Ecto neural progenitor cell (in vitro differentiated cells): ENCODE measurements around the gene TNFAIP1.
"Not testable (repeated sequence)": the region's sequence is repeated elsewhere in the genome, so short reads cannot be mapped to it uniquely, and the experiment has no call there.

ENCODE experiments used
- DNase-seq: peaks from one replicate; pipeline ENCODE4 v3.0.0-alpha.2; 2018; ENCODE audit warnings: low spot score

Gene TNFAIP1

DNA sequence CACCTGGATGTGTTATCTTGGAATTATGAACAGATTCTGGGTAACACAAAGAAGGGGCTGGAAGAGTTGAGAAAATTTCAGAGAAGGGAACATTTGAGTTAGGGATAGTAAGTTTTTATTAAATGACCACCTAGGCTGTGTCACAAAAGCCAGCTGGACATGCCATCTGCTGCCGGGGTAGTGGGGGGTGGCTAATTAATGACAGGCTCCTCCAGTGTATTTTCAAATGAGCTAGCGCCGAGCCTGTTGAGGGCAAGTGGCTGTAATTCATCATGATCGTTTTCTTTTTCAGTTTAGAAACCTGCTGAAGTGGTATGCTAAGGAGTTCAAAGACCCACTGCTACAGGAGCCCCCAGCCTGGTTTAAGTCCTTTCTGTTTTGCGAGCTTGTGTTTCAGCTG lies 10.3 kb upstream of the TNFAIP1 start:
- peak; percentile 36 for DNase-seq

DNA sequence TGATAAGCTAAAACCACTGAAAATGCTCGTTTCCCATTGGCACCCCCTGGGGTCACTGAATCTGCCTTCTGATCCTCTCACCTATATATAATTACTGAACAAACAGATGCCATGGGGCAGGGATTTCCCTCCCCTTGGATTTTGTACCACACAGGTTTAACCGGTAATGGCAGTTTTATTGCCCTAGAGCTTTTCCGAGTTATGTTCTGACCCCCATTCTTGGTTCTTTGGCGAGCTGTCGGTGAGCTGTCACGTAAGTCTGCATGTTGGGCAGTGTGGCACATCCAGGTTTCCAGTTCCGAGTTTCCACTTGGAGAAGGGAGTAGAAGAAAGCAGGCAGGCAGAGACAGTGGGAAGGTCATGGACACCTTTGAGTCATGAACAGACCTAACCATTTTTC lies 9.4 kb upstream of the TNFAIP1 start:
- DNase-seq, result peak; percentile 16

DNA sequence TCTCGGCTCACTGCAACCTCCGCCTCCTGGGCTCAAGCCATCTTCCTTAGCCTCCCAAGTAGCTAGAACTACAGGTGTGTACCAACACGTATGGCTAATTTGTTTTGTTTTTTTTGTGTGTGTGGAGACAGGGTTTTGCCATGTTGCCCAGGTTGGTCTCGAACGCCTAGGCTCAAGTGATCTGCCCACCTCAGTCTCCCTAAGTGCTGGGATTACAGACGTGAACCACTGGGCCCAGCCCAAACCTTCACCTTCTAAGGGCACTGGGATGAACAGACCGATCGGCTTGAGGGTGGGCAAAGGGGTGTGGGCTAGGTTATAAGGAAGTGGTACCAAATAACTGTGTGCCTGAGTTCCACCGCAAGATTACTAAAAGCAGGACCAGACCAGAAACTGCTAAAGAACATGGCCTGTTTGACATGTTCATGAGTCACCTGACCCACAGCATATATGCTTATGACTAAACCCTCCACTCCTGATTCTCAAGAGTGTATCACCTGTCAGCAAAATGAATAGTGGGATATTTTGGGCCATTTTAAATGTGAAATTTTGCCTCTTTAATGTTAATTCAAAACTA lies 8.4 kb upstream of the TNFAIP1 start:
- DNase-seq, result peak; percentile 25

DNA sequence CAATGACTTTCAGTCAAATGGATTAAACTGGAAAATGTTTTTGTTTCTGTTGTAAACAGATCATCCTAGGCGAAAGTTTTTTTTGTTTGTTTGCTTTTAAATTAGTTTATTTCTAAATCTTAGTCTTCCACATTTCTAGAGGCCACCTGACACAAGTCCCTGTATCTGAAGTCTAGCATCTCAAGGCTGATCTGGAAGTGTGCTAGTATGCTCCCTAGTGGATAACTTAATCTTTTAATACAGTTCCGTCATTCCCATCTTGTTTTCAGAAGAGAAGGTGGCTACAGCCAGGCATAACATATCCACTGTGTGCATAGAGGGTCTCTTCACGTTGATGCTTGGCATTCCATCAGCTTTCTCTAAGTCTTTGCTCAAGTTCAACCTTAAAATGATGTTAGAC lies 7.9 kb upstream of the TNFAIP1 start:
- DNase-seq, result peak; percentile 25

DNA sequence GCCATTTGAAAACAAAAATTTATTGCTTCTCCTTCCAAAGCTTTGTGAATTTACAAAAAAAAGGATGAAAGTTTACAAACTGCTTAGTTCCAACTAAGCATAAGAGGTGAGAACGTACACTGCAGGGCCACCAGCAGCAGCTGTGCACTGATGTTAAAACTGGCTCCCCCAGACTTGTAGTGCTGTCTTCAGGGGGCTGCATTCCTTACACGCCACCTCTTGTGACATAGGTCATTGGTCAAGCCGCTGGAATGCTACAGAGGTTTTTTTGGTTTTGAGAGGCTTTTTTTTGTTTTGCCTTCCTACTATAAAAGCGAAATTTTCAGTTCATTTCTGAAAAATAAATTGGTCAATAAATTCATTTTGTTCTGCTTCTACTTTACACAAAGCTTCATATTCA lies 7.2 kb upstream of the TNFAIP1 start:
- no peak for DNase-seq

DNA sequence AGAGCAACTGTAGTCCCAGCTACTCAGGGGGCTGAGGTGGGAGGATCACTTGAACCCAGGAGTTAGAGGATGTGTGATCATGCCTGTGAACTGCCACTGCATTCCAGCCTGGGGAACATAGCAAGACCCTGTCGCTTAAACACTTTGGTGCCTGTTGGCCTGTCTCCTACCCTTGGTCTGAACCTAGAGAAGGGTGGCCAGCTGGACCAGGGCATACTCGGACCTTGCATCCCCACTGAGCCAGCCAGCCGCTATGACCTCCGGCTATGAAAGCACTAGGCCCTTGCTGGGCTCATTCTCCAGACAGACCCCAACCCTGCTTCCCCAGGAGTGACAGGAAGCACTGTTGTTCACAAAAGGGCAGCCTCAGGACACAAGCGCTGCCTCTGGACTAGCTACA lies 4.9 kb upstream of the TNFAIP1 start:
- no peak for DNase-seq

DNA sequence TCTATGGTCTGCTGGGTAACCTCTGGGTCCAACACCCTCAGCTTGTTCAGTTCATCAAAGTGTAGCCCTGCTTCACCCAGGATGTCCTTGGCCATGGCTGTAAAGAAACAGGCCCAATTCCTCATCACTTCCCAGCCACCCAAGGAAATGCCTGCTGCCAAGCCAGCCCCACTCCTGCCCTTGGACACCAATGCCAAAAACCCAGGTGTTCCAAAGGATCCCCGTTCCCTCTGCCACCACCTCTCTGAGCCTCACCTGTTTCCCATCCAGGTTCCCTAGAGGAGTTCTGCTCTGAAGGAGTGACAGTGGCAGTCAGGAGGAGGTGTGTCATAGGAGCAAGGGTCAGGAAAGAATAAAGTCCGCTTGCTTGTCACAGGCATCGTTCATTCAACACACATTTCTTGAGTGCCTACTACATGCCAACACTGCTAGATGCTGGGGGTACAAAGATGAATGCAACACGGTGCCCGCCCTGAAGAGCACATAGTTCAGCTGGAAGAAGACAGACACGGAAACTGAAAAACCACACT lies 3.6 kb upstream of the TNFAIP1 start:
- no peak for DNase-seq

DNA sequence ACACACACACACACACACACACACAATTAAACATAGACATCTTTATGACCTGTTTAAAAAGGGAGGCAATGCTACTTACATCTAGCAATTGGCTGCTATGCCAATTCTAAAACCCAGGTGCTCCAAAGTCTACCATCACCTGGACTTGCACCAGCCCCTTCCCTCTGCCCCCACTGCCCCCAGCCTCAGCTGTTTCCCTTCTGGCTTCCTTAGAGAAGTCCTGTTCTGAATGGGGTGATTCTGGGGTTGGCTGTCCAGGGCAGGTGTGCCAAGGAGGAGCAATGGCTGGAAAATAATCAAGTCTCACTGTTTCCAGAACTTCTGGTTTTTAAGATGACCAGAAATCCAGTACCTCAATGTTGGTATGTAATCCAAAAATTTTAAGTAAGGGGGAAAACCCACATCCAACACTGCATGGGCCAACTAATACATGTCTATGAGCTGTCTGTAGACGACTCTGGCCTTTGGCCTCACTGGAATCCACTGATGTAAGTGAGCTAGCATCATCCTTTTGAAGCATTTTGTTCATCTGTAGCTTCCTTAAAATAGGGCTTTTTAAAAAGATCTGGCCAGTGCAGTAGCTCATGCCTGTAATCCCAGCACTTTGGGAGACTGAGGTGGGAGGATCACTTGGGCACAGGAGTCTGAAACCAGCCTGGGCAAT lies 2.3 kb upstream of the TNFAIP1 start:
- no peak for DNase-seq

DNA sequence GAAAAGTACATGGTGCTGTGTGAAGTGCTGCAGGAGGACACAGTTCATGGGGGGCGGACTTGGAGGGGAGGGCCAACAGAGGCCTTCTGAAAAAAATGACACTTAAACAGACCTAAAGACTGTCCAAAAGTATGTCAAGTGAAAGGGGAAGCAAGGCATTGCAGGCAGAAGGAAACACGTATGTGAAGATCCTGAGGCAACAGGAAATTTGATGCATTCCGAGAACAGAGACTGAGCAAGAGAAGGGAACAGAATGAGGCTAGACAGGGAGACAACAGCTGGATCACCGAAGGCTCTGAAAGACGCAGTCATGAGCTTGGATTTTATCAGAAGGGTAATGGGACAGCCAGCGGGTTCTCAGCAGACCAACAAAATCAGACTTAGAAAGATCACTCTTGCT lies 1.4 kb upstream of the TNFAIP1 start:
- DNase-seq, result no peak

DNA sequence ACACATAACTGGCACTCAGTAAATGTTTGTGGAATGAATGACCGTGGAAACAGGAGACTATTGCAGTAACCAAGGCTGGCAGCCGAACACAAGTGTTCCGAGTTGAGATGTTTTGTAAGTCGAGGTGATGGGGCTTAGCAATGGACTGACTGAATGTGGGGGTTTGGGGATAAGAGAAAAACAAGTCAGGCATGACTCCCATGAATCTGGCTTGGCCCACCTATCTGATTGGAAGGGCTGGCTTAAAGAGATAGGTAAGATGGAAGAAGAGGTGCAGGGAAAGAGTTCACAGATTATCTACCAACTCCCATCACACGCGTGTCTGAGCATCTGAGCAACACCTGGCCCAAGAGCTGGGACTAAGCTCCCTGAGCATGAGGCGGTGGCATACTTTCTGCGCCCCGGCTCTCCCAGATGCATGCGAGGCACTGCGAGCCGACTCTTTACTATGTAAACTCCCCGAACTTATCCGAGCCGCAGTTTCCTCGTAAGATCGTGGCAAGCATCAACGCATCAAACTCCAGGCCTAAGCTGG lies 828 bp upstream of the TNFAIP1 start:
- no peak for DNase-seq

DNA sequence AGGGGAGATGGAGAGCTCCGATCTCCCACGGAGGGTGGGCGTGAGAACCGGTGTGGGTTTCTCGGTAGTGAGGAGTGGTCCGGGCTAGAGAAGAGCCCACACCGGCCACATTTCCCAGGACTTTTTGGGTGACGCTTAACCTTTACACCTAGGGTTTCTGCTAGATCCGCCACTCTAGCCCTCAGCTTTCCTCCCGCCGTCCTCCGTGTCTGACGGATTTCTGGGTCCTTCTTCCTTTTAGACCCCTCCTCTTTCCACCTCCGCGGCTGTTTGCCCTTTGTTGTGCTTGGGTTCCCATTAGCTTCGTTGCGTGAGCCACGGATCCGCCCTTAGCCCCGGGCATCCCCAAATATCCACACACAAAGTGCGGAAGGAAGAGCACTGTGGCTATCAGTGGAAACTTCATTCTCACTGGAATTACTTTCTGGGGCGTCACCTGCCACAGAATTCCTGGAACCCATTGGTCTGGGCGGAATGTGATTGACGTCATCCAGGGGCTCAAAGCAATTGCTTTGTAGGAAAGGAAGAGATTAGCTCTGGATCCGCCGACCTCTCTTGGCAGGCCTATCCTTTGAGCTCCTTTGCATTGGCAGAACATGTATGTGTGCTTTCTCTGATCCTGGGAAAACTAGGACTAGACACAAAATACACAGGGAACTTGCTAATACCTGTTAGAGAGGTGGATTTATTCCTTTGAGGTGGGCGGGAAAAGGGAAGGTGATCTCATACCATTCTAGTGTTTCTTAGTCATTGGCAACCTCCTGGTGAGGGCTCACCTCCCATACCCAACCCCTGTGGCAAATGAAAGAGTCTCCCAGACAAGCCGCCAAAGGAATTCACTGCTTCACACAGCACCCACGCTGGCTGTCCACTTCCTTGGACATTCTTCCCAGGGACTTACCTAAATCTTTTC lies 654 bp downstream of the TNFAIP1 start:
- DNase-seq, result peak; percentile 88

DNA sequence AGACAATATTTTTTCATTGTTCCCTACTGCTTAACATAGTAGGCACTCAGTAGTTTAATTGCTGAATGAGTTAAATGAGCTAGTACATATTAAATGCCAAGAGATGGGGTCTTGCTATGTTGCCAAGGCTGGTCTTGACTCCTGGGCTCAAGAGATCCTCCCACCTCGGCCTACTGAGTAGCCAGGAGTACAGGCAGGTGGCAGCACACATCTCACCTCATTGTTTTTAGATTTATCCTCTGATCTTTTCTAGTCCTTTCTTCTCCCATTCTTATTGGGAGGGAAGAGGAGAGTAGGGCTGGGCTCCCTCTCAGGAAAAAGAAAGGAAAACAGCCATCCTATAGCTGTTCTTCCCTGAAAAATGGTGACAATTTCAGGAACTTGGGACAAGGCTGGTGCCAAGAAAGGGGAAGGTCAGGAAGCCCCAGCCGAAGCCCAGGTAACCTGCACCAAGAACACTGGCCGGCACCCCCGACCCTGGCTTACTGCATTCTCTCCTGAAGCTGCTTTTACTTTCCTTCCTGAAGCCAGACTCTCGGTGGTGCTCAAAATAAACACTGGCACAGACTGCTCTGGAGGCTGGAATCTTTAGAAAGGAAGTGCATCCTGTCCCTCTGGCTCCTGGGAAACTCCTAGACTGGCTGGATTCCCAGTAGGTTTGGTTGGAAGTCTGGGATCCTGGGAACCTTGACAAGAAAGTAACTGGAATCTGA lies 2.7 kb downstream of the TNFAIP1 start:
- no peak for DNase-seq

DNA sequence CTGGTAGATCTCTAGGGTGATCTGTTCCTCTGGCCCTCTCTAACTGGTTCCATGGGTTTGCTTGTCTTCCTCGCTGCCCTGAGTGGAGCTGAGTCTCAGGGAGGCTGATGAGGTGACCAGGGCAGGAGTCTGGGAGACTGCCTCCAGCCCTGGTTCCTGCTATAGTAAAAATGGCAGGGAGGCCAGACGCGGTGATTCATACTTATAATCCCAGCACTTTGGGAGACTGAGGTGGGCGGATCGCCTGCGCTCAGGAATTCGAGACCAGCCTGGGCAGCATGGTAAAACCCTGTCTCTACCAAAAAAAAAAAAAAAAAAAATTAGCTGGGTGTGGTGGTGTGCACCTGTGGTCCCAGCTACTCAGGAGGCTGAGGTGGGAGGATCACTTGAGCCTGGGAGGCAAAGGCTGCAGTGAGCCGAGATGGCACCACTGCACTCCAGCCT lies 3.2 kb downstream of the TNFAIP1 start:
- not testable (repeated sequence) for DNase-seq

DNA sequence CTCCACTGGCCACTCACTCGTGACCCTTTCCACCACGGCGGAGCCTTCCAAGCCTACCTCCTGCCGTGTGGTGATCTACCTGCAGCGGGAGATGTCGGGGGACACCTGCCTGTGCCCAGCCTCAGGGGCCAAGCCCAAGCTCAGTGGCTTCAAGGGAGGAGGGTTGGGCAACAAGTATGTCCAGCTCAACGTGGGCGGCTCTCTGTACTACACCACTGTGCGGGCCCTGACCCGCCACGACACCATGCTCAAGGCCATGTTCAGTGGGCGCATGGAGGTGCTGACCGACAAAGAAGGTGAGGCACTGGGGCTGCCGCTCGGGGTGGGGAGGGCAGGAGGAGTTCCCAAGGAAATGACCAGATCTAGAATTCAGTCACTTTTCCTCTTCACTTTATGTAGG lies 3.9 kb downstream of the TNFAIP1 start:
- DNase-seq, result no peak

DNA sequence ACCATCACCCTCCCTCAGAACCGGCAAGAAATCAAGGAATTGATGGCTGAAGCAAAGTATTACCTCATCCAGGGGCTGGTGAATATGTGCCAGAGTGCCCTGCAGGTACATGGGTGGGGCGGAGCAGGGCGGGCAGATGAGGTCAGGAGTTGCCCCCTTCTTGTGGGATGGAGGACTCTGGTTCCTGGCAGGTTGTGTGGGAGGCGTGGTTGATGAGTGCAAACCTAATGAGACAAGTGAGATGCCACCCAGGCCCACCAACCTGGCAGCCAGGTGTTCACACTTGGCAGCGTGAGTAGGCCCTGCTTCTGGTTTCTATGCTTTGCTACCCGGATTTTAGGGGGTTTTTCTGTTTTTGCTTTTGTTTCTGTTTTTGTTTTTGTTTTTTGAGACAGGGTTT lies 4.8 kb downstream of the TNFAIP1 start:
- no peak for DNase-seq

DNA sequence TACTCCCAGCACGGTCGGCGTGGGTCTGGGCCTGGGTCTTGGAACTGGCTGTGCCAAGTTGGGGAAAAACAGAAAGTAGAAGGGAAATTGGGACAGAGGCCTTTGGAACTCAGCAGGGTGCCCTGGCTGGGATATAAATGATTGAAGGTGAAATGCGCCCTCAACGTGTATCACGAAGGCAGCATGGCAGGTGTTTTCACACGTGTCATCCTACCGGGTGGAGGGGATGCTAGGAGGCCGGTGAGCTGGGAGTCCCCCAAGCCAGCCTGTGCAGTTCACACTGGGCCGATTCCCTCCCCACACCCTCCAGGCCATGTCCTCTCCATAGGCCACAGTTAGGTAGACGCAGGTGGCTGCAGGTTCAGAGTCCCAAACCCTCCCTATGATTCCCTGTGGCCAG lies 6.0 kb downstream of the TNFAIP1 start:
- DNase-seq, result no peak

DNA sequence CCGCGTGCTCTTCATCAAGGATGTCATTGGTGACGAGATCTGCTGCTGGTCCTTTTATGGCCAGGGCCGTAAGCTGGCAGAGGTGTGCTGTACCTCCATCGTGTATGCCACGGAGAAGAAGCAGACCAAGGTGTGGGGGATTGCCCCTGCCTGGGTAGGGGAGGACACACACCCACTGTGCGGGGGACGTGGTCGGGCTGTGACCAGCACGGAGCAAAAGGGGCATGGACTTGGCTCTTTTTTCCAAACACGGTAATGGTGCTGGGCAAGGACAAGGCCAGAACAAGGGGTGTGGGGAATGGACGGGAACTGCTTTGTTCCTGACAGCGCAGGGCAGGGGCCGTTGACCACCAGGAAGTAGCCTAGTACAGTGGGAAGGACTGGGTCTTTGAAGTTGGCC lies 6.8 kb downstream of the TNFAIP1 start:
- DNase-seq, result no peak

DNA sequence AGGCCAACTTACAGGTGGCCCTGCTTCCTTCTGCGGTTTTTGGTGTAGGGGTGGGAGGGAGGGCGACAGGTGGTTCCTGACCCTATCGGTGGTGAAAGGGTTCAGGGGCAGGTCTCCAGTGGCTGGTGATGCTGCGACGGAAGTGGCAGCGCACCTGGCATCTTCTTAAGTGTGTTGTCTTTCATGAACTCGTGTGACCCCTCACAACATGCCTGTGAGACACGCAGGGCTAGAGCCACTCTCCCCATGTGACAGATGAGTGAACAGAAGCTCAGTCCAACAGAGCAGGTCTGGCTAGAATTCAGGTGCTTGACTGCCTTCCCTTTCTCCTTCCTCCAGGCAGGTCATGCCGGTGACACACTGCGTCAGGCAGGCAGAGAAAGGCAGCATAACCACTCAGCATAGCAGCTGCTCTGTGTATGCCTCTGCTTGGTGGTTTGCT lies 8.0 kb downstream of the TNFAIP1 start:
- no peak for DNase-seq

DNA sequence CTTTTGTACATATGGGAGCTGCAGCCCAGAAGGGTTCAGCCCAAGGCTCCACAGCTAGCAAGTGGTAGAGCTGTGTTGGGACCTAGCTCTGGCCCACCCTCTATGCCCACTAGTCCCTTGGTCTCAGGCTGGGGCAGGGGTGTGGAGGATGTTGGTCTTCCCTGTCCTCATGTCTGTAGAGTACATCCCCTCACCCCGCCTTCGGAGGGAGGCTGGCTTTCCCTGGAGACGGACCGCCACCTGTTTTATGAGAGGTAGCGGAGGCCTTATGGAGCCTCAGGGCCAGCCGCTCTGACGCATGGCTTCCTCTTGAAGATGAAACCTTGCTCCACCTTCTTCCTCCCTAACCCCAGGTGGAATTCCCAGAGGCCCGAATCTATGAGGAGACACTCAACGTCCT lies 8.4 kb downstream of the TNFAIP1 start:
- DNase-seq, result no peak

DNA sequence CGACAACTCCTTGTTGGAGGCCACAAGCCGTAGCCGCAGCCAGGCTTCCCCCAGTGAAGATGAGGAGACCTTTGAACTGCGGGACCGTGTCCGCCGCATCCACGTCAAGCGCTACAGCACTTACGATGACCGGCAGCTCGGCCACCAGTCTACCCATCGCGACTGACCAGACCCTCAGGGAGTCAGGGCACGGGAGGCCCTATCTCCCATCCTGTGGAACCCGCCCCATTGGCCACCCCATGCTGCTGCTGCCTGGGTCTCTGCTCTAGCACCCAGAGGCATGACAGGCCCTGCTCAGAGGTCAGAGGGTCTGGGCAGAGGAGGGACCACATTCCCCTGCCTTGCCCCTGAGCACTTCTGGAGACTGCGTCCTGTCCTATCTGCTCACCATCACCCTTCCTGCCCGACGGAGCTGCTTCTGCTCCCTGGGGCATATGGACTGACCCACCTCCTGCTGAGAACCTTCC lies 8.9 kb downstream of the TNFAIP1 start:
- no peak for DNase-seq

DNA sequence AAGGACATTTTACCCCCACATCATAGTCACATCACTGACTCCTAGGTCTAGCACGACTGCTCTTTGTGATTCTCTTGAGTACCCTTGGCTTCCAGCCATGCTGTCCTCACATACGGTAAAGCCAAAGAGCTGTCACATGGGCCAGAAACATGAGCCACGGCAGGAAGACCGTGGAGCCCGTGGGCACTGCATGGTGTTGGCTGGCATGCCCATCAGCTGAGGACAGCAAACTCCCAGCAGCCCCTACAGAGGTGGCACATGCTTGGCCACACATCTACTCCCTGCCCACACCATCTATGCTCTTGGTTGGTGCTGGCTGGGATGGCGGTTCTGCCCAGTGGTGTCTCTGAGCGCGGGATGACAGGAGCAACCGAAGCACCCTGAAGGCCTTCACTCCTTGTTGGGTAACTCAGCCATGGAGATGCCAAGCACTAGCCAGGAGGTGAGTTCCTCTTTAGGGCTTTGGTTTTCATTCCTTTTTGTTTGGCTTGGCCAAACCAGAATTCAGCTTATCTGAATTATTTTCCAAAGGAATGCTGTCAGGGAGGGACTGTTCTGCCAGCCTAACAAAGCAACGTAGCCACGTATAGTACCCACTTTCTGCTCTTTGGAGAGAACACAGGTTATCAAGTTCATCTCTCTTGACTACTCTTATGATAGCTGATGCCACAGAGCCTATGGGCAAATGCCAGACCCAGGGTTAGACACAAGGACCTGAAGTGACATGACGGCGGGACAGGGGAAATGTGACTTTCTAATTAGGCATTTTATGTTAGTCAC lies 10.0 kb downstream of the TNFAIP1 start:
- no peak for DNase-seq
